Measurements from ENCODE around the gene TULP4. TPM values are rescaled to one million over a fixed set of nuclear protein-coding genes. Genes with fewer than 3 reads are reported as not detected.
A peak's percentile ranks its signal among the peaks of the same experiment; 100 is the strongest.

The TULP4 gene
- total RNA-seq, 1 donor from 2014 or later, result 63.0 TPM

GRCh38 chr6:158279615-158280014 is 32.6 kb upstream of the TULP4 start:
- ATAC-seq (ENCODE audit: low read depth), result no peak
- no peak overlapping the region for H3K27ac Mint-ChIP-seq
- H3K4me3 Mint-ChIP-seq, result no peak overlapping the region
- H3K27me3 Mint-ChIP-seq, result no peaks in the 10 kb centered on the region
- no peaks in the 10 kb centered on the region for H3K9me3 Mint-ChIP-seq
- ChIA-PET POLR2A (no interaction called here), CTCF (no interaction called here)
- intact Hi-C loops (cut with micrococcal nuclease), result loop anchor here (10.0 kb wide), 1 partner anchor 45 kb away; no protein-coding TSS in a partner anchor
- H3K4me1 Mint-ChIP-seq, result peaks cover 19% of the 10 kb centered on the region
- no peak for DNase-seq
- H3K36me3 Mint-ChIP-seq (ENCODE audit: low read depth), result peaks cover 16% of the 10 kb centered on the region
- no peak for TF ChIP-seq CTCF (IDR thresholded peaks at IDR 0.05)

GRCh38 chr6:158283304-158283980 is 28.8 kb upstream of the TULP4 start:
- ATAC-seq (ENCODE audit: low read depth) (peak; percentile 58), DNase-seq (no peak)
- H3K27ac Mint-ChIP-seq, result peak overlapping the region; percentile 54
- CTCF ChIA-PET, result no interaction called here
- H3K27me3 Mint-ChIP-seq, result no peaks in the 10 kb centered on the region
- POLR2A ChIA-PET, result no interaction called here
- H3K9me3 Mint-ChIP-seq, result no peaks in the 10 kb centered on the region
- intact Hi-C loops (cut with micrococcal nuclease), result no loop called here
- H3K4me1 Mint-ChIP-seq, result peaks cover 29% of the 10 kb centered on the region
- TF ChIP-seq CTCF (IDR thresholded peaks at IDR 0.05), result no peak
- peaks cover 14% of the 10 kb centered on the region for H3K36me3 Mint-ChIP-seq (ENCODE audit: low read depth)
- peak overlapping the region; percentile 17 for H3K4me3 Mint-ChIP-seq

- Mint-ChIP-seq H3K4me3 (no peak overlapping the region), H3K27ac (peak overlapping the region; percentile 54), H3K4me1 (peaks cover 32% of the 10 kb centered on the region), H3K36me3 (ENCODE audit: low read depth) (peaks cover 14% of the 10 kb centered on the region), H3K9me3 (no peaks in the 10 kb centered on the region), H3K27me3 (no peaks in the 10 kb centered on the region)
- intact Hi-C loops (cut with micrococcal nuclease), result no loop called here
- DNase-seq, result no peak
- peak; percentile 25 for ATAC-seq (ENCODE audit: low read depth)
- TF ChIP-seq CTCF (IDR thresholded peaks at IDR 0.05), result no peak
- CTCF ChIA-PET, result no interaction called here
- POLR2A ChIA-PET, result no interaction called here
These were observed 28.0 kb upstream of the TULP4 start for GRCh38 chr6:158284007-158284875.

GRCh38 chr6:158284876-158285655 is 27.2 kb upstream of the TULP4 start:
- Mint-ChIP-seq H3K27ac (no peak overlapping the region), H3K36me3 (ENCODE audit: low read depth) (peaks cover 14% of the 10 kb centered on the region), H3K4me3 (no peak overlapping the region), H3K9me3 (no peaks in the 10 kb centered on the region), H3K27me3 (no peaks in the 10 kb centered on the region), H3K4me1 (peaks cover 40% of the 10 kb centered on the region)
- DNase-seq (no peak), ATAC-seq (ENCODE audit: low read depth) (no peak)
- no peak for TF ChIP-seq CTCF (IDR thresholded peaks at IDR 0.05)
- intact Hi-C loops (cut with micrococcal nuclease), result no loop called here
- CTCF ChIA-PET, result no interaction called here
- POLR2A ChIA-PET, result interaction anchor here (0.9 kb wide), 1 partner anchor 15 kb away, joined by 3 read pairs; no protein-coding TSS in a partner anchor

Measured in activated B cell treated with CpG ODN at 0.5 μM for 24 hours (primary cell).